GM21360 (cell line): ENCODE measurements around the gene BCL11B.

Experiments used
- ATAC-seq: cut with Tn5 transposase; IDR thresholded peaks from one replicate; pipeline ENCODE4 v1.9.1; 2021; ENCODE audit warnings: mild to moderate bottlenecking, moderate library complexity; ENCODE audit not compliant: unreplicated experiment

BCL11B gene

GRCh38 chr14:99123208-99123870 lies 148.7 kb downstream of the BCL11B start:
- ATAC-seq = no peak

GRCh38 chr14:99122521-99123125 lies 149.4 kb downstream of the BCL11B start:
- no peak for ATAC-seq

- no peak for ATAC-seq
Measured at GRCh38 chr14:99121319-99121875, 150.6 kb downstream of the BCL11B start.

- no peak for ATAC-seq
Measured at GRCh38 chr14:99120526-99121318, 151.3 kb downstream of the BCL11B start.

- no peak for ATAC-seq
Measured at GRCh38 chr14:99119554-99120525, 152.2 kb downstream of the BCL11B start.
